Gastrocnemius medialis (tissue), 4 donors: ENCODE results near the gene IWS1. TPM values are rescaled to one million over a fixed set of nuclear protein-coding genes. Genes with fewer than 3 reads are reported as not detected.

Experiments used
- ATAC-seq, 2 donors: fragments of 150-250 bp; one replicate each; pipeline ENCODE4 v1.9.1; 2016
- DNase-seq, 2 donors: peaks; one replicate each; pipeline ENCODE4 v3.0.0-alpha.2; 2019
- H3K27ac ChIP-seq, 4 donors: fragments of 200-600 bp; sonication (generic); 1 replicate in 1 of 4; 2 replicates in 3 of 4; pipeline ENCODE4 v1.5.1; 2016 to 2018; ENCODE audit warnings: mild to moderate bottlenecking in 2 of 4, moderate library complexity in 1 of 4
- H3K27me3 ChIP-seq, 3 donors: fragments of 200-600 bp; sonication (generic) in 2 of 3; 1 replicate in 1 of 3; 2 replicates in 2 of 3; pipeline versions ENCODE4 v1.5.1 to v1.6.0; 2016 to 2019; ENCODE audit warnings: mild to moderate bottlenecking in 1 of 3, moderate library complexity in 1 of 3
- H3K36me3 ChIP-seq, 2 donors: fragments of 200-600 bp; sonication (generic) in 1 of 2; one replicate each; pipeline ENCODE4 v1.5.1; 2017 to 2018
- H3K4me1 ChIP-seq, 2 donors: fragments of 200-600 bp; sonication (generic) in 1 of 2; one replicate each; pipeline ENCODE4 v1.5.1; 2016 to 2017; ENCODE audit warnings: mild to moderate bottlenecking in 2 of 2
- H3K4me3 ChIP-seq, 4 donors: fragments of 200-600 bp; sonication (generic) in 3 of 4; 1 replicate in 1 of 4; 2 replicates in 3 of 4; pipeline ENCODE4 v1.5.1; 2016 to 2019; ENCODE audit warnings: mild to moderate bottlenecking in 2 of 4
- H3K9me3 ChIP-seq, 3 donors: fragments of 200-600 bp; sonication (generic) in 2 of 3; 1 replicate in 1 of 3; 2 replicates in 2 of 3; pipeline ENCODE4 v1.5.1; 2016 to 2019
- POLR2A ChIP-seq, 2 donors: fragments of 450-650 bp; IDR thresholded peaks; one replicate each; pipeline ENCODE4 v1.6.1; 2017; ENCODE audit warnings: antibody characterized with exemption in 2 of 2, mild to moderate bottlenecking in 2 of 2, moderate library complexity in 2 of 2
- in situ Hi-C, 4 donors: fragments of 200-750 bp; cut with MboI; loops; one replicate each; pipeline versions ENCODE4 v1.15.0 to v1.8.0; 2017; ENCODE audit warnings: low sequenced_read_pairs in 4 of 4
- intact Hi-C: fragments of 100-400 bp; cut with DNase I; formaldehyde crosslinking; loops from one replicate; pipeline ENCODE4 v1.15.1; 2023; ENCODE audit warnings: low total_unique reads
- total RNA-seq, 4 donors: library from RNA; depleted of rRNA; stranded (reverse); fragments of >200 nt; gene quantifications; one replicate each; pipeline versions ENCODE4 v1.1.0 to v1.2.3, GENCODE V29; 2016
- TF ChIP-seq, protein P1 (sequence below), 5 experiments: fragments of 450-650 bp in 3 of 5; fragments of 200-600 bp in 2 of 5; sonication (generic) in 2 of 5; IDR thresholded peaks in 4 of 5; conservative IDR thresholded peaks in 1 of 5; 1 replicate in 4 of 5; 2 replicates in 1 of 5; pipeline ENCODE4 v1.5.1; 2016 to 2019; ENCODE audit warnings: antibody characterized with exemption in 5 of 5, mild to moderate bottlenecking in 3 of 5, moderate library complexity in 3 of 5

The IWS1 gene
- total RNA-seq, 4 donors from 2014 or later = 50.5 to 77.0 (median 65.3) TPM

DNA sequence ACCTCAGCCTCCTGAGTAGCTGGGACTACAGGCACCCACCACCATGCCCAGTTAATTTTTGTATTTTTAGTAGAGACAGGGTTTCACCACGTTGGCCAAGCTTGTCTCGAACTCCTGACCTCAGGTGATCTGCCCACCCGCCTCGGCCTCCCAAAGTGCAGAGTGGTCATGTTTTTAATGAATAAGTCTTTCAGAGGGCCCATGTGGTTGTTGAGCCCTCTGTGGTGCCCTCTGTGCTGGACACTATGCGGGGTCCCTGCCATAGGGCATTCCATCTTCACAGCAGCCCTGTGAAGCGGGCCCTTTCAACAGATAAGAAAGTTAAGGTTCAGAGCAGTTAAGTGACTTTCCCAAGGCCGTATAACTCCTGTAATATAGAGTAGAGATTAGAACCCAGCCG lies 35.1 kb upstream of the IWS1 start:
- intact Hi-C loops = no loop called here
- no peak overlapping the region for H3K27ac ChIP-seq
- TF ChIP-seq, protein P1, sequence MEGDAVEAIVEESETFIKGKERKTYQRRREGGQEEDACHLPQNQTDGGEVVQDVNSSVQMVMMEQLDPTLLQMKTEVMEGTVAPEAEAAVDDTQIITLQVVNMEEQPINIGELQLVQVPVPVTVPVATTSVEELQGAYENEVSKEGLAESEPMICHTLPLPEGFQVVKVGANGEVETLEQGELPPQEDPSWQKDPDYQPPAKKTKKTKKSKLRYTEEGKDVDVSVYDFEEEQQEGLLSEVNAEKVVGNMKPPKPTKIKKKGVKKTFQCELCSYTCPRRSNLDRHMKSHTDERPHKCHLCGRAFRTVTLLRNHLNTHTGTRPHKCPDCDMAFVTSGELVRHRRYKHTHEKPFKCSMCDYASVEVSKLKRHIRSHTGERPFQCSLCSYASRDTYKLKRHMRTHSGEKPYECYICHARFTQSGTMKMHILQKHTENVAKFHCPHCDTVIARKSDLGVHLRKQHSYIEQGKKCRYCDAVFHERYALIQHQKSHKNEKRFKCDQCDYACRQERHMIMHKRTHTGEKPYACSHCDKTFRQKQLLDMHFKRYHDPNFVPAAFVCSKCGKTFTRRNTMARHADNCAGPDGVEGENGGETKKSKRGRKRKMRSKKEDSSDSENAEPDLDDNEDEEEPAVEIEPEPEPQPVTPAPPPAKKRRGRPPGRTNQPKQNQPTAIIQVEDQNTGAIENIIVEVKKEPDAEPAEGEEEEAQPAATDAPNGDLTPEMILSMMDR (IDR thresholded peaks at IDR 0.05 in 4 of 5, conservative IDR thresholded peaks at IDR 0.05 in 1 of 5) = no peak
- TF ChIP-seq POLR2A (IDR thresholded peaks at IDR 0.05) = no peak
- H3K36me3 ChIP-seq = no peaks in the 10 kb centered on the region
- no peak overlapping the region for H3K4me3 ChIP-seq
- no peaks in the 10 kb centered on the region for H3K27me3 ChIP-seq
- in situ Hi-C loops = no loop called here
- no peaks in the 10 kb centered on the region for H3K9me3 ChIP-seq
- peaks cover 0 to 7% of the 10 kb centered on the region in 2 donors for H3K4me1 ChIP-seq
- ATAC-seq (no peak), DNase-seq (no peak)

DNA sequence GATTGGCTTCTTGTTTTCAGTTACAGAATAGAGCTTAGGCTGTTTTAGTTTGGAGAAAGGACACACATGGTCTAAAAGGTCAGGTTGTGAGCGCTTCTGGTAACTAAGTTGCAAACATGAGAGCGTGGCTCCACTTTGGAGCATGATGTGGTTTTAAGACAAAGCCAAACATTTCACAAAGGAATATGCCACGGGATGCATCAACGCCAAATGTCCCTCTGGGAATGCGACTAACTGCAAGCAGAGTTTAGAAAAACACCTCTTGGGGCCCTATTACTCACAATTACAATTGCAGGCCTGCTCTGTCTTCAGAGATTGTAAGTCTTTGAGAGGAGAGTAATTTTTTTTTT lies 34.6 kb upstream of the IWS1 start:
- H3K4me3 ChIP-seq = no peak overlapping the region
- peaks cover 0 to 7% of the 10 kb centered on the region in 2 donors for H3K4me1 ChIP-seq
- intact Hi-C loops (no loop called here), in situ Hi-C loops (no loop called here)
- H3K9me3 ChIP-seq = no peaks in the 10 kb centered on the region
- ATAC-seq (no peak), DNase-seq (no peak)
- no peak overlapping the region for H3K27ac ChIP-seq
- no peaks in the 10 kb centered on the region for H3K27me3 ChIP-seq
- H3K36me3 ChIP-seq = no peaks in the 10 kb centered on the region
- TF ChIP-seq, protein P1 (IDR thresholded peaks at IDR 0.05 in 4 of 5, conservative IDR thresholded peaks at IDR 0.05 in 1 of 5) = no peak
- TF ChIP-seq POLR2A (IDR thresholded peaks at IDR 0.05) = no peak

DNA sequence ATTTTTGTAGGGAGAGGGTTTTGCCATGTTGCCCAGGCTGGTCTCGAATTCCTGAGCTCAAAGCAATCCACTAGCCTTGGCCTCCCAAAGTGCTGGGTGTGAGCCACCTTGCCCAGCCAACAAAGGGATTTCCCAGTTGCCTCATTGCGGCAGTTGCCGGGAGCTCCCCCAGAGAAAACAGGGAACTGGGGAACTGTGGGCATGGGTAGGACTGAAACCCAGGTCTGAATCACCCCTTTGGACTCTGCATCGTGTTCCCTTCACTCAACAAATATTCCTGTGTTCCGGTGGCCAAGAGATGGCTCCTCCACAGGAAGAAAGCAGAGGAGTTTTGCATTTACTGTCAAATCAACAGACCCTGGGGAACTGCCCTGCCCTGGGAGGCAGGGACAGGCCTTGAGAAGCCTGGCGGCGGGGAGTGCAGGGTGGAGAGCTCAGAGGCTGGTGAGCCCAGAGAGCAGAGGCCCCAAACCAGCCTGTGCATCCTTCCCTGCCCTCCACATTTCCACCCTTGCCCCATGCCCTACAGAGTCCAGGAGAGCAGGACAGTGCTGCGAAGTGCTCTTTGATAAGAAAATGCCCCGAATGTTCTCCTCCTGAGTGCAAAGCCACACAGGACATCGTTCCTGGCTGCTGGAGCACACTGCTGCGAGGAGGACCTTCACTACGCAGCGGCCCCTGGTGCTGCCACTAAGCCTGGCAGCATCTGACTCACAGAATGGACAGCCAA lies 34.1 kb upstream of the IWS1 start:
- DNase-seq (no peak), ATAC-seq (peak; percentile 62 to 65)
- Histone ChIP-seq H3K27ac (no peak overlapping the region), H3K9me3 (no peaks in the 10 kb centered on the region), H3K4me3 (no peak overlapping the region), H3K36me3 (no peaks in the 10 kb centered on the region), H3K27me3 (no peaks in the 10 kb centered on the region), H3K4me1 (peaks cover 0 to 7% of the 10 kb centered on the region in 2 donors)
- in situ Hi-C loops = no loop called here
- intact Hi-C loops = no loop called here
- TF ChIP-seq, protein P1 (IDR thresholded peaks at IDR 0.05 in 4 of 5, conservative IDR thresholded peaks at IDR 0.05 in 1 of 5) = peak in 1 of 5 experiments; percentile 31
- no peak for TF ChIP-seq POLR2A (IDR thresholded peaks at IDR 0.05)

DNA sequence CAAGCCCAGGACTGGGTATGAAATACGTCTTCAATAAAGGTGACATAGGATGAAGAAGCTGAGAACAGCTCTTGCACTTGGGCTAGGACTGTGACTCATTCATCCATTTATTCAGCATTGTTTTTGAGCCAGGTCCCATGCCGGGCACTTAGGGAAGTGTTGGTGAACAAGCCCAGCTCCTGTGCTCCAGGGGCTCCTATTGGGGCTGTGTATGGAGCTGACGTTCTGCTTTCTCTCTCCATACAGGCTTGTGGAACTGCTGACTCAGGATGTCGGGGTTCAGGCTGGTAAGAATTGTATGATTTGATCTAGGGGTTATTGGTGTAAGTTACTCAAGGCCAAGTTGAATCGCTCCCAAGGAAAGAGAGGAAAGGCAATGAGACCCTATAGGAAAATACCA lies 33.2 kb upstream of the IWS1 start:
- in situ Hi-C loops = no loop called here
- DNase-seq = no peak

More for the DNA sequence above, 33.2 kb upstream of the IWS1 start:
- TF ChIP-seq POLR2A (IDR thresholded peaks at IDR 0.05) = no peak
- TF ChIP-seq, protein P1 (IDR thresholded peaks at IDR 0.05 in 4 of 5, conservative IDR thresholded peaks at IDR 0.05 in 1 of 5) = no peak
- H3K27me3 ChIP-seq = no peaks in the 10 kb centered on the region
- H3K4me1 ChIP-seq = peaks cover 0 to 7% of the 10 kb centered on the region in 2 donors
- ATAC-seq = no peak
- intact Hi-C loops = no loop called here
- H3K27ac ChIP-seq = no peak overlapping the region
- no peak overlapping the region for H3K4me3 ChIP-seq
- H3K36me3 ChIP-seq = no peaks in the 10 kb centered on the region
- no peaks in the 10 kb centered on the region for H3K9me3 ChIP-seq
